NCI-H526 (cell line): ENCODE results near the gene IL17REL.

Experiments
- DNase-seq, 2 experiments: peaks; one replicate each; lab custom pipeline; 2025; lab: John Stamatoyannopoulos, UW

Gene IL17REL

GRCh38 chr22:50002791-50003190 is 9.8 kb downstream of the IL17REL start:
- no peak for DNase-seq

GRCh38 chr22:50001388-50002231 is 11.0 kb downstream of the IL17REL start:
- DNase-seq = no peak

GRCh38 chr22:50000587-50001387 is 11.8 kb downstream of the IL17REL start:
- no peak for DNase-seq

DNA sequence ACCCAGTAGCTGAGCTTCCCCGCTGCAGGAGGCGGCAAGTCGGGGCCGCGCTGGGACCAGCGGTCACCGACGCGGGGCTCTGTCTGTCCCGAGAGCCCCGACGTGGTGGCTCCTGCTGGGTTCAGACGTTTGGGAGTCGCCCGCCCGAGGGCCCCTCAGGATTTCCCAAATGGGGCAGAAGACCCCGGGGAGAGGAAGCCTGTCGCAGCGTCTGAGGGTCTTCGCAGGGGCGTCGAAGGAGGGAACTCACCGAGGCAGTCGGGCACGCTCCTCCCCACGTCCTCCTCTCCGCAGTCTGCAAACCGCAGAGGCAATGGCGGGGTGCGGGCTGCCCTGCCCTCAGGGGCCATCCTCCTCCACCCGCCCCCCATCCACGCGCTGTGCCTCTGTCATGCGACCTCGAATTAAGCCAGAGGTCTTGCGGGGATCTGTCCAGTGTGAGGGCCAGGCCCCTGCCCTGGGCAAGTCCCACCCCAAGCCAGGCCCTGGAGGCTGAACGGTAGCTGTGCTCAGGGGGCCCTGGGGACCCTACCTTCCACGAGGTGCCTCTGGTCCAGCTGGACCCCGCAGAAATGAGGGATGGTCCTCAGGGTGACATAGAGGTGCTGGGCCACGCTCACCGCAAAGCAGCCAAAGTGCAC is 12.5 kb downstream of the IL17REL start:
- DNase-seq = no peak

DNA sequence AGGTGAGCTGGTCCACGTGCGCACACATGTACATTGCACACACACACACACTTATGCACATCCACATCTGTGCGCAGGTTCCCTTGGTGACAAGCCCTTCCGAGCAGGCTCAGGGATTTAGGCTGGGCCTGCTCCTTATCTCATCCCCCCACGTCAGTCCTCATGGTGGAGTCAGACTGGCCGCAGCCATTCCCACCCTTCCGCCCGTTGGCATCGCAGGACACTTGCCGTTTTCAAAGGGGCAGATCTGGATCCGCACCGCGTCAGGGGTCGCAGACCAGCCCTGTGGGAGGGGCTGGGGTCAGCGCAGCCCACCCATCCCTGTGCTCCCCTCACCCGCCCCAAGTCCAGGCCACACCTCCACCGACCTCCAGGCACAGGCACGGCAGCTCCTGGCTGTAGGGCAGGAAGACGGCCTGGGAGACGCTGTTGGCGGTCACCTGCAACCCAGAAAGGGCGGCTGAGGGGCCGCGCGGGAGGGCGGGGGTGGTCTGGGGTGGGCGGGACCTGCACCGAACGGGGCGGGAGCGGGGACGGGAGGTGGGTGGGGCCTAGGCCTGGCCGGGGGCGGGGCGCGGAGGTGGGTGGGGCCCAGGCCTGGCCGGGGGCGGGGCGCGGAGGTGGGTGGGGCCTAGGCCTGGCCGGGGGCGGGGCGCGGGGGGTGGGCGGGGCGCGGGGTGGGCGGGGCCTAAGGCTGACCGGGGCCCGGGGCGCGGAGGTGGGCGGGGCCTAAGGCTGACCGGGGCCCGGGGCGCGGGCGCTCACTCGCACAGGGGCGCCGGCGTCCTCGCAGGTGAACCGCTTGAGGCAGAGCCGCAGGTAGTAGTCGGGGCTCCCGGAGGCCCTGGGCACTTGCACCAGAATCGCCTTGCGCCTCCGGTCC is 13.3 kb downstream of the IL17REL start:
- DNase-seq = no peak

DNA sequence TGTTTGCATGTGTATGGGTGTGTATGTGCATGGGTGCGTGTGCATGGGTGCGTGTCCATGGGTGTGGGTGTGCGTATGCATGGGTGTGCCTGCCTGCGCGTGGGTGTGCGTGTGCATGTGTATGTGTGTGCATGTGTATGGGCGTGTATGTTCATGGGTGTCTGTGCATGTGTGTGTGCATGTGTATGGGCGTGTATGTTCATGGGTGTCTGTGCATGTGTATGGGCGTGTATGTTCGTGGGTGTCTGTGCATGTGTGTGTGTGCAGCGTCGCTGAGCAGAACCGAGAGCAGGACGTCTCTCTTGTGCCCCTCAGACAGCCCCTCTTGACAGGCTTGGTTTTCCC is 13.9 kb downstream of the IL17REL start:
- DNase-seq = no peak

DNA sequence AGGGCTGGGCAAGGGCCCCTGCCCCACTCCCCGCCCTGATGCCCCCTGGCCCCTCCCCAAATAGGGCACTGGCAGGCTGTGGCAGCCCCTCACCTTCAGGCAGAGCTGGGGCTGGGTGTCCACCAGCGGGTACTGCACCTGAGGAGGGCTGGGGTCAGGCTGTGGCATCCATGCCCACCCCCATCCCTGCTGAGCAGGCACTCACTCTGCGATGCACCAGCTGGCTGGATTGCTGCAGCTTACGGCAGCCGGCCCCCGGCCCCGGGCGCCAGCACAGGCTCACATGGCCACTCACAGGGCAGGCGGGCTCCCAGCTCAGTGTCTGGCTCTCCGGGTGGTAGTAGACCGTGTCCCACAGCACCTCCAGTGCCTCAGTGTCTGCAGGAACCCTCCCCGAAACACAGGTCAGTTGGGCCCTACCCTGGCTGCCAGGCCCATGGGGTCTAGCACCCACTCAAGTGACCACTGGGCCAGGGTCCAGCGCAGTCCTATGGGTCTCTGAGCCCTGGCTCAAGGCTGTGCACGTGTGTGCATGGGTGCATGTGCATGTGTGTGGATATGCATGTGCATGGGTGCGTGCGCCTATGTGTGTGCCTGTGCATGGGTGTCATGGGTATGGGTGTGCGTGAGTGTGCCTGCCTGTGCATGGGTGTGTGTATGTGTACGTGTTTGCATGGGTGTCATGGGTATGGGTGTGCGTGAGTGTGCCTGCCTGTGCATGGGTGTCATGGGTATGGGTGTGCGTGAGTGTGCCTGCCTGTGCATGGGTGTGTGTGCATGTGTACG is 14.4 kb downstream of the IL17REL start:
- DNase-seq = no peak

- DNase-seq = no peak
Measured at GRCh38 chr22:49997251-49997599, 15.3 kb downstream of the IL17REL start.

DNA sequence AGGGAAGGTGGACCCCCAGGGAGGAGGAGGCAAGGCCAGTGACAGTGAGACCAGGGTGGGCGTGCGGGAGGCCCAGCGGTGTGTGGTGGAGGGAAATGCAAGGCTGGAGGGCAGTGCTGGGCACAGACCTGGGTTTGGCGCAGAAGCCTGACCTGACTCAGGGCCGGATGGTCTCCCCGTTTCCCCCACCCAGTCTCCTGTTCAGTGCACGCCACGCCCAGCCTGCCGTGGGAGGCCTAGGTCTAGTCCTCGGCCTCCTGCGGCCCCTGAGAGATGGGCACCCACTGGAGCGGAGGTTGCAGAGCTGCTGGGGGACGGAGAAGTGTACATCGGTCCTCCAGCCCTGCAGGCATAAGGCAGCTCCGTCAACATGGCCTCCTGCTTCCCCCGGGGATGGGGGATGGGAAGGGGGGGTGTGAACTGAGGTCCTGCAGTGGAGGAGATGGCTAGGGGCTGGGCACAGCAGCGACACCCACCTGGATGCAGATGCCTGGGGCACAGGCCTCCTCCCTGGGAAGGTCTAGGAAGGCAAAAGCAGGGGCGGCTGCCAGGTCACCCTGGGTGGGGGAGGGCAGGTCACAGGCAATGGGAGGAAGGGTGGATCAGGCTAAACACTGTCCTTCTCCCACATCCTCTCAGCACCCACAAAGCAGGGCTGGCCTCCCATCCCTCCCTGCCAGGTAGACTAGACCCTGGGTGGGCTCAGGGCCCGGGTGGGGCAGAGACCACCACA is 15.9 kb downstream of the IL17REL start:
- DNase-seq = no peak

DNA sequence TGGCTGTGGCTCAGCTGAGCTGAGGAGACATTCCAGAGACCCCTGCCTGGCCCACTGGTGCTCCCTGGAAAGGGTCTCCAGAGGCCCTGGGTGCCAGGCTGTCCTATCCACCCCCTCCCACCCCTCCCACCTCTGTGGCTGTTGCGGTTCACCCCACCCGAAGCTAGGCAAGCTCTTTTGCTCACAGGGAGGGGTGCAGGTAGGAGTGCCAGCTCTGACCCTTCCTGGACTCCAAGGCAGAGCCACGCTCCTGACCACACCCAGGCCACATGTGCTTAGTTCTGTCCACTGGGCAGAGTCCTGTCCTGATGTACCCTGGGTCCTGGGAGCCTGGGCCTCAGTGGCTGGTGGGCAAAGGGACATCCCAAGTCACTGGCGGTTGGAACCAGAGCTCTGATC is 16.4 kb downstream of the IL17REL start:
- no peak for DNase-seq

GRCh38 chr22:49995361-49996118 is 17.0 kb downstream of the IL17REL start:
- no peak for DNase-seq

- no peak for DNase-seq
Measured at GRCh38 chr22:49995041-49995360, 17.6 kb downstream of the IL17REL start.

- no peak for DNase-seq
Measured at GRCh38 chr22:49994361-49995040, 18.1 kb downstream of the IL17REL start.

GRCh38 chr22:49993649-49994360 is 18.8 kb downstream of the IL17REL start:
- no peak for DNase-seq

- peak in 1 of 2 experiments; percentile 61 for DNase-seq
Measured at GRCh38 chr22:49992921-49993648, 19.5 kb downstream of the IL17REL start.

DNA sequence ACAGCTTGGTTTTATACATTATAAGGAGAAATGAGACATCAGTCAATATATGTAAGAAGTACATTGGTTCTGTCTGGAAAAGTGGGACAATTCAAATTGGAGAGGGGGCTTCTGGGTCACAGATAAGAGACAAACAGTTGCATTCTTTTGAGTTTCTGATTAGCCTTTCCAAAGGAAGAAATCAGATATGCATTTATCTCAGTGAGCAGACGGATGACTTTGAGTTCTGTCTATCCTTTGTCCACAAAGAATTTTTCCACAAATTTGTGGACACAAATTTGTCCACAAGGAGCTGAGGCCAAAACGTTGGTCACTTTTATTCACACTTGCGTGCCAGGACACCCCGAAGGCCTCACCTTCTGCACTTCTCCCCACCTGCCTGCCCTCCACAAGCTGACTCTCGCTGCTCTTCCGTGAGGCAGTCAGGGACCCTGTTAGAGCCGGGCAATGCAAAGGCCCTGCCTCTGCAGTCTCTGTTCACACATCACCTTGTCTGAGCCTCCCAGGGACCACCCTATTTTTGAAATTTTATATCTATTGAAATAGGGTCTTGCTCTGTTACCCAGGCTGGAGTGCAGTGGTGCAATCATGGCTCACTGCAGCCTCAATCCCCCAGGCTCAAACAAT is 20.5 kb downstream of the IL17REL start:
- no peak for DNase-seq

- no peak for DNase-seq
Measured at GRCh38 chr22:49991167-49991566, 21.4 kb downstream of the IL17REL start.
